Measurements from ENCODE around the gene EEF1AKMT4.

The EEF1AKMT4 gene

DNA sequence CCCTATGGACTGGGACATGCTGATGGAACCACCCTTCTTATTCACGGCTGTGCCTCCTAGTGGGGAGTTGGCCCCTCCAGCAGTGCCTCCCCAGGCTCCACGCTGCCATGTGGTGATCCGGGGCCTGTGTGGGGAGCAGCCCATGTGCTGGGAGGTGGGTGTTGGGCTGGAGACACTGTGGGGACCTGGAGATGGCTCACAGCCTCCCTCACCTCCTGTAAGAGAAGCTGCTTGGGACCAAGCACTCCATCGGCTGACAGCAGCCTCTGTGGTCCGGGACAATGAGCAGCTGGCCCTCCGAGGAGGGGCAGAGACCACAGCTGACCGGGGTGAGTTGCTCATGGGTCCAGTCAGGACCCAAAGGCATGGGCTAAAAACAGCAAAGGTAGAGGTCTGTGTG is 9.8 kb upstream of the EEF1AKMT4 start:
- no peak for DNase-seq (ENCODE audit: low read depth)
- TF ChIP-seq, protein P1, sequence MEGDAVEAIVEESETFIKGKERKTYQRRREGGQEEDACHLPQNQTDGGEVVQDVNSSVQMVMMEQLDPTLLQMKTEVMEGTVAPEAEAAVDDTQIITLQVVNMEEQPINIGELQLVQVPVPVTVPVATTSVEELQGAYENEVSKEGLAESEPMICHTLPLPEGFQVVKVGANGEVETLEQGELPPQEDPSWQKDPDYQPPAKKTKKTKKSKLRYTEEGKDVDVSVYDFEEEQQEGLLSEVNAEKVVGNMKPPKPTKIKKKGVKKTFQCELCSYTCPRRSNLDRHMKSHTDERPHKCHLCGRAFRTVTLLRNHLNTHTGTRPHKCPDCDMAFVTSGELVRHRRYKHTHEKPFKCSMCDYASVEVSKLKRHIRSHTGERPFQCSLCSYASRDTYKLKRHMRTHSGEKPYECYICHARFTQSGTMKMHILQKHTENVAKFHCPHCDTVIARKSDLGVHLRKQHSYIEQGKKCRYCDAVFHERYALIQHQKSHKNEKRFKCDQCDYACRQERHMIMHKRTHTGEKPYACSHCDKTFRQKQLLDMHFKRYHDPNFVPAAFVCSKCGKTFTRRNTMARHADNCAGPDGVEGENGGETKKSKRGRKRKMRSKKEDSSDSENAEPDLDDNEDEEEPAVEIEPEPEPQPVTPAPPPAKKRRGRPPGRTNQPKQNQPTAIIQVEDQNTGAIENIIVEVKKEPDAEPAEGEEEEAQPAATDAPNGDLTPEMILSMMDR (IDR thresholded peaks at IDR 0.05; ENCODE audit: low read depth, low read length, missing control alignments), result no peak

DNA sequence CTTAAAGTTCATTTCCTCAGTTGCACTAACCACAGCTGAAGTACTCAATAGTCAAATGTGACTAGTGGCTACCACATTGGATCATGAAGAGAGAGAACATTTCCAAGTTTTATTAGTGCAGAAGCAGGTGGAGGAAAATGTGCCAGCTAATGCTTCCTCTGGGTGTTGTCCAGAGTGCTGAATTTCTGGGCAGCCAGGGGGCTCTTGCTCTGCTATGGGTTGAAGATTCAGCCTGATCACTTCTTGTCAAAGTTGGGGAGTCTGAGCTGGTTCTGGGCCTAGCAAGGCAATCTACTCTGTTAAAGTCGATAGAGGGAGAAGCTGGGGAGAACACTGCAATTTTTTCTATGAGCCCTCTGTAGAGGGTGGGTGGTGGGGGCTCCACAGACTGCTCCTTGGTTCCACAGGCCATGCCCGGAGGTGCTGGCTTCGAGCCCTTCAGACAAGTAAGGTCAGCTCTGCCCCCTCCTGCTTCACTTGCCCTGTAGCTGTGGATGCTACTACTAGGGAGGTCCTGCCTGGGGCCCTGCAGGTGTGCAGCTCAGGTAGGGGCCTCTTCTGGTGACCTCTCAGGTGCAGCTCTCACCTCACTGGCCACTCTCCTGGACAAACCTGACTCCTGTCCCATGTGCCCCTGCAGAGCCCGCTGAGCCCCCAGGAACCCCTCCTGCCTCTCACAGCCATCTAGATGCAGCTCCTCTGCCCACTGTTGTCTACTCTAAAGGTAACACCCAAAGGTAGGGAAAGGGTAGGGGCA is 8.9 kb upstream of the EEF1AKMT4 start:
- DNase-seq (ENCODE audit: low read depth), result no peak
- no peak overlapping the region for H3K4me3 ChIP-seq (ENCODE audit: low read depth, low read length)
- TF ChIP-seq, protein P1 (IDR thresholded peaks at IDR 0.05; ENCODE audit: low read depth, low read length, missing control alignments), result no peak

More for the DNA sequence above, 9.8 kb upstream of the EEF1AKMT4 start:
- no peak overlapping the region for H3K4me3 ChIP-seq (ENCODE audit: low read depth, low read length)

DNA sequence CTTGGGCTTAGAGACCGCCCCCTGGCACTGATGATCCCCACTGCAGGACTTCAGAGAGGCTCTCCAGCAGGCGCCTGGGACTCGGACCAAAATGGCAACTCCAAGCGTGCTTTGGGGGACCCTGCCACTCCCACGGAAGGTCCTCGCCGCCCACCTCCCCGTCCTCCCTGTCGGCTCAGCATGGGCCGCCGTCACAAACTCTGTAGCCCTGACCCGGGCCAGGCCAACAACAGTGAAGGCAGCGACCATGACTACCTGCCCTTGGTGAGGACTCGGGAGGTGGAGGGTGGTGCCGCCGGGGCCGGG is 8.4 kb upstream of the EEF1AKMT4 start:
- DNase-seq (ENCODE audit: low read depth), result no peak
- no peak overlapping the region for H3K4me3 ChIP-seq (ENCODE audit: low read depth, low read length)
- TF ChIP-seq, protein P1 (IDR thresholded peaks at IDR 0.05; ENCODE audit: low read depth, low read length, missing control alignments), result no peak

DNA sequence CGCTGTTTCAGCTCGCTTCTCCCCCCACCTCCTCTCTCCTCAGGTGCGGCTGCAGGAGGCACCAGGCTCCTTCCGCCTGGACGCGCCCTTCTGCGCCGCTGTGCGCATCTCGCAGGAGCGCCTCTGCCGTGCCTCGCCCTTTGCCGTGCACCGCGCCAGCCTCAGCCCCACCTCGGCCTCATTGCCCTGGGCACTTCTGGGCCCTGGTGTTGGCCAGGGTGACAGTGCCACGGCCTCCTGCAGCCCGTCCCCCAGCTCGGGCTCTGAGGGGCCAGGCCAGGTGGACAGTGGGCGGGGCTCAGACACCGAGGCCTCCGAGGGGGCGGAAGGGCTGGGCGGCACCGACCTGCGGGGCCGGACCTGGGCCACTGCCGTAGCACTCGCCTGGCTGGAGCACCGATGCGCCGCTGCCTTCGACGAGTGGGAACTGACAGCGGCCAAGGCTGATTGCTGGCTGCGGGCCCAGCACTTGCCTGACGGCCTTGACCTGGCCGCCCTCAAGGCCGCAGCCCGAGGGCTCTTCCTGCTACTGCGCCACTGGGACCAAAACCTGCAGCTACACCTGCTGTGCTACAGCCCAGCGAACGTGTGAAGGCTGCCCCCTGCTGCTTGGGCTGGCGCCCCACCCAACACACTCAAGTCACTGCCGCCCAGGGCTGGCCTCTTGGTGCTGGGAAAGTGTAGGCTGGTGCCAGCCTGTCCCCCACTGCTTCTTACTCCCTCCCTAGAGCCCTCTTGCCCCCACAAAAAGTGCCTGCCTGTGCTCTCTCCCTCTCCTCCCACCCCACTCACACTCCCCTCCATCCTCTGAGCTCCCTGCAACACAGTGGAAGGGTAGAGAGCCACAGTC is 7.8 kb upstream of the EEF1AKMT4 start:
- H3K4me3 ChIP-seq (ENCODE audit: low read depth, low read length), result no peak overlapping the region
- no peak for DNase-seq (ENCODE audit: low read depth)
- TF ChIP-seq, protein P1 (IDR thresholded peaks at IDR 0.05; ENCODE audit: low read depth, low read length, missing control alignments), result peak; percentile 35

DNA sequence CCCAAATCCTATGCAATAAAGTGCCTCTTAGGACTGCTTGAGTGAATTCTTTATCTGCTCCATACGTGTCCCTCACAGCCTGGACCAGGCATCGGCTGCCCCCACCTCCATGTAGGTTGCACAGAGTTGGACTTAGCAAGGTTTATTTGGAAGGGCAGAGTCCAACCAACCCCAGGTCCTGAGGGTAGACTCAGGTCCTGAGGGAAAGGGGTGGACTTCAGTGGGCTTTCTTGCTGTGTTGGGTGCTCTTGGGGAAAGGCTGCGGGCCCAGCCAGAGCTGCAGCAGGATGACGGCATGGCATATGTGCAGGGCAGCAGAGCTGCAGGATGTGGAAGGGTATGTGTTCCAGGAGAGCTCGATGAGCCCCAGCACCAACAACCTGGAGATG is 7.2 kb upstream of the EEF1AKMT4 start:
- H3K4me3 ChIP-seq (ENCODE audit: low read depth, low read length), result no peak overlapping the region
- no peak for DNase-seq (ENCODE audit: low read depth)
- TF ChIP-seq, protein P1 (IDR thresholded peaks at IDR 0.05; ENCODE audit: low read depth, low read length, missing control alignments), result no peak

DNA sequence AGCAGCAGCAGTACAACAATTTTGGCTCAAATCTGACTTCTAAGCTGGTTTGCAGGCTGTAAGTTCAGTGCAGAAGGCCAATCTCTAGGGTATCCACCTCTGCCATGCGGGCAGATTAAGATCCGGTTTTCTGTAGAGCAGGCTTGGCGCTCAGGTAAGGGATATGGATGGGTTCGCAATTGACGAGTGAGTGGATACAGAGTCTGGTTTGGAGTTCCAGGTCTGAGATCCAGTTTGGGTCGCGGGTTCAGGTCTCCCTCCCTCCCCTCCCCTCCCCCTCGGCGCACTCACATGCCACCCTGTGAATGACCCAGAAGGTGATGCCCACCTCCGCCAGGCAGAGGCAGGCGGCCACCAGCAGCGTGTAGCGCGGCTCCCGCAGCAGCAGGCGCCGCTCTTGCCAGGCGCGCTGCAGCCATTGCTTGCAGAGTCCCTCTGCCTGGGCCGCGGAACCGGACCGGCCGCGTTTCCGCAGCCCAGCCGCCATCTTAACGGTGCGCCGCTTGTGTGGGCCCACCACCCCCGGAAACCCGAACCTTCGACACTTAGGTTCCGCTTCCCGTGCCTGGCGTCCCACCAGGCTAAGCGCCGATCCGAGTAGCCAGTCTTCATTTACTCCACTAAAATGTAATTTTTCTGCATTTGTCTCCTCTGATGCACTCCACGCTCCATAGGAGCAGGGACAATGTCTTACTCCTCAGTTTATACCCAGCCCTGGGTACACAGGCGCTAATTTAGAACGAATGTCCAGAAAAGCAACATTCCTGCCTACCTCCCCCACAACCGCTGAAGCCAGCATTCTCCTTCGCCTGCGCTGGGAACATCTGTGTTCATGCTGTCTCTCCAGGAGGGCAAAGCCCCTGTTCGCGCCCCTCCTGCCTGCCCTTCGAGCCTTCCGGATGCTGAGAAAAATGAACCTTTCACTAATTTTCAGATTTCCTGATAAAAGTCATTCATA is 739 bp upstream of the EEF1AKMT4 start, which contains the start of gene ALG3:
TSS of gene ALG3 (minus strand) at position 509 of the 958 bp plus-strand sequence. CDS start at position 487, 22 bp downstream.
- TF ChIP-seq, protein P1 (IDR thresholded peaks at IDR 0.05; ENCODE audit: low read depth, low read length, missing control alignments), result no peak
- H3K4me3 ChIP-seq (ENCODE audit: low read depth, low read length), result peak within 1 kb of the TSS; percentile 91
- DNase-seq (ENCODE audit: low read depth), result peak; percentile 68

All from GM12864 (cell line).